NCI-H526 (cell line): ENCODE data around the gene INSM1.
"Not testable (repeated sequence)": the region's sequence is repeated elsewhere in the genome, so short reads cannot be mapped to it uniquely, and the experiment has no call there.

Experiments used
- DNase-seq, 2 experiments: peaks; one replicate each; lab custom pipeline; 2025; lab: John Stamatoyannopoulos, UW

INSM1 gene, protein sequence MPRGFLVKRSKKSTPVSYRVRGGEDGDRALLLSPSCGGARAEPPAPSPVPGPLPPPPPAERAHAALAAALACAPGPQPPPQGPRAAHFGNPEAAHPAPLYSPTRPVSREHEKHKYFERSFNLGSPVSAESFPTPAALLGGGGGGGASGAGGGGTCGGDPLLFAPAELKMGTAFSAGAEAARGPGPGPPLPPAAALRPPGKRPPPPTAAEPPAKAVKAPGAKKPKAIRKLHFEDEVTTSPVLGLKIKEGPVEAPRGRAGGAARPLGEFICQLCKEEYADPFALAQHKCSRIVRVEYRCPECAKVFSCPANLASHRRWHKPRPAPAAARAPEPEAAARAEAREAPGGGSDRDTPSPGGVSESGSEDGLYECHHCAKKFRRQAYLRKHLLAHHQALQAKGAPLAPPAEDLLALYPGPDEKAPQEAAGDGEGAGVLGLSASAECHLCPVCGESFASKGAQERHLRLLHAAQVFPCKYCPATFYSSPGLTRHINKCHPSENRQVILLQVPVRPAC

GRCh38 chr20:20367575-20368417, at the start of gene INSM1:
Gene INSM1 (plus strand): TSS chr20:20368104. CDS start chr20:20368268, 164 bp downstream.
- peak; percentile 82 to 96 for DNase-seq

- no peak for DNase-seq
Measured at GRCh38 chr20:20318365-20319161, 49.3 kb upstream of the INSM1 start.

DNA sequence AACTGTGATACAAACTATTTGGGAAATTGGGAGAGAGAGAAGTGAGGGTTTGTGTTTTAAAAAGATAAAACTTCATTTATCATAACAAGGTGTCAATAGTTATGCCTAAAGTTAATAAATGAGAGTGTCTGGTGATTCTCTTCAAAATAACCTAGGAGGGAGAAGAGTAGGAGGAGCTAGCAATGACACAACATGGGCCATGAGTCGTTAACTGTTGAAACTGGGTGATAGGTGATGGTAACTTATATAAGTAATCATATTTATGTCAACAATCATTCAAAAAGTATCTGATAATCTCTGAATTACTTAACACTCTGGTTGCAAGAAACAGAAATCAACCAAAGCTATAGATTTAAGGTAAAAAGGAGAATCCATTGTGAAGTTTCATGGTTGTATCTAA, 46.8 kb upstream of the INSM1 start:
- DNase-seq = no peak

GRCh38 chr20:20321917-20322316, 46.0 kb upstream of the INSM1 start:
- no peak for DNase-seq

- no peak for DNase-seq
Measured at GRCh38 chr20:20322912-20323311, 45.0 kb upstream of the INSM1 start.

DNA sequence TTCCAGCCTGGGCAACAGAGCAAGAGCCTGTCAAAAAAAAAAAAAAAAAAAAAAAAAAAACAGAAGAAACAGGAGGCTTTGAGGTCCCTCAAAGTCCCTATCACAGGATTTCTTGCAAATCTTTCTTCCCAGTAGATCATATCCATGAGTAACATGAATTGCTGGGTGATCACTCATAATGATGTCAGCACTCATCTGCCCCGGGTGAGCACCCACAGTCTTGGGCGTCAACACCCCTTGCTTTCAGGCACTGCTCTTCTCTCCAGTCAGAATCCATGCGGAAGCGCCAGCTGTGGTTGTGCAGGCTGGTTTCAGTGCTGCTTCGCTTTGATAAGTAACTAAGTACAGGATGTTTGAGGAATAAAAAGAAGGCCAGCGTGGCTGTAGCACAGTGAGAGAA, 40.2 kb upstream of the INSM1 start:
- DNase-seq = no peak

DNA sequence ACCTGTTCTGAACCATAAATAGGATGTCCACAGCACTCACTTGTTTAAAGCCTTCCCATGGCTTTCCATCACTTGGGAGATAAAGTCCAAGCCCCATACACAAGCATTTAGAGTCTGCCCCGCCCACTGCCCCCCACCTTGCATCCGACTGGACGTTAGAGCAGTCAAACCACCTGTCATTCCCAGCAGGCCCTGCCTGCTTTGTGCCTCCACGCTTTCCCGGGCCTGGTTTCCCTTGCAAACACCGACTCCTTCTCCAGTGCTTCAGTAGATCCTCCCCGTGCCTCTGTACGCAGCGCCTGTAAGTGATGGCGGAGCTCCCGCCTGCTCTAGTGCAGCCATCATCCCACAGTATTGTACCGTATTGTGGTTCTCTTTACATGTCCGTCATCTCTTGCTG, 38.3 kb upstream of the INSM1 start:
- no peak for DNase-seq

DNA sequence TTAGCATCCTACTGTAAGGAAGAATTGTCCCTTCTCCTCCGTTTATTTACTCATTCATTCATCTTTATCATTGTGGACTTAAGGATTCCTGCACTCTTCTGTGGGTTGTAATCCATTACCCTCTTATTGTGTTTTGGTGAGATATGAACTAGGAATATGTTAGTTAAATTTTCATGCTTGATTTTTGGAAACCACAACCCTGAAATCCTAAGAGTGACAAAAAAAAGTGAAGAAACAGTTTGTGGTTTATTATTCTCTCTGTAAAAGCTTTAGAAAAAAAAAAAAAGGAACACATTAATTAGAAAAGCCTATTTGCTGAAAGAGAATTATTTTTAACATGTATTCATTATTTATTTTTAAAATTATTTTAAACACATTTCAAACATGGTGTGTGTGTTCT, 36.7 kb upstream of the INSM1 start:
- DNase-seq = no peak

DNA sequence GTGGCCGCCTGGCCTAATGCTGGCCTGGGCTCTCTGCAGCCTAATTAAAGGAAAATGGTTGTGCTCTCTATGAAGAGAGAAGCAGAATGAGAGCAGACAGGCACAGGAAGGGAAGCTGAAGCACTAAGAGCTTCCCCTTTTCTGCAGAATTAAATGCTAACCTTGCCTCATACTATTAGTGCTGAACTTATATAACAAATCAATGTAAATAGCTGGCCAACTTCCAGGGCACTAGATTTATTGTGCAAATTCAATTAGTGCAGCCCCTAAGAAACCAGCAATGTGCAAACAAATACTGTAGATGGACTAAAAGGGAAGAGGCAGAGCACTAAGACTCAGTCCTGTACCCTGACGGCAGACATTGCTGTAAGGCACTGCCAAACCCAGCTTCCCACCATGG, 36.1 kb upstream of the INSM1 start:
- no peak for DNase-seq

DNA sequence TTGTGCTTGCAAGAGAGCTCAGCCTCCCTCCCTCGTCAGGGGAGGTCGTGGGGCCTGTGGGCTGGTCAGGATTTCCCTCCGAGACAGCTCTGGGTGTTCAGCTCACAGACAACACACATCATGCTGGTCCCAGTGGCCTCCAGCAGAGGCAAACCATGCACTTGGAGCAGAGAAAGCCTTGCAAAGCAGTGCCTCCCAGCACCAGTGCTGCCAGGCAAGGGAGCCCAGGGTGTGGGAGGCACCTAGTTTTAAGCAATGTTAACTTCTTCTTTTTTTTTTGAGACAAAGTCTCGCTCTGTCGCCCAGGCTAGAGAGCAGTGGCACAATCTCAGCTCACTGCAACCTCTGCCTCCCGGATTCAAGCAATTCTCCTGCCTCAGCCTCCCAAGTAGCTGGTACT, 34.0 kb upstream of the INSM1 start:
- no peak for DNase-seq

- DNase-seq = peak in 1 of 2 experiments; percentile 37
Measured at GRCh38 chr20:20334489-20334888, 33.4 kb upstream of the INSM1 start.

GRCh38 chr20:20338133-20338730, 29.7 kb upstream of the INSM1 start:
- DNase-seq = no peak

GRCh38 chr20:20340443-20340842, 27.5 kb upstream of the INSM1 start:
- DNase-seq = no peak

DNA sequence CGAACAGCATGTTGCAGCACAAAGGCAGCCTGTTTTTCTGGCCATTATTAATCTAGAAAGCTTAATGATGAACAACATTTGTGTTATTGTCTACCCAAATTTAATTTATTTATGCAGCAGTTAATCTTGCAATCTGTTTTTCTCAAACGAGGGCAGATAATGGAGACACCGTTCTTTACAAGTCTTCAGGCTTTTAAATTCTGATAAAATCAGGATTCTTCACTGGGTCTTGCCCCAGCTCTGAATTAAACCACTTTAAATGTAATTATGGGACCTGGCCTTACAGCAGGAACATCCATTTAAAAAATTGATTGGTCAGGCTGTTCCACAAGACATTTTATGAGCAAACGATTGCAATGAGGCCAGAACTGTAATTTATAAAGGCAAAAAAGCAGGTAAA, 26.5 kb upstream of the INSM1 start:
- DNase-seq = no peak

GRCh38 chr20:20342066-20342465, 25.8 kb upstream of the INSM1 start:
- no peak for DNase-seq

DNA sequence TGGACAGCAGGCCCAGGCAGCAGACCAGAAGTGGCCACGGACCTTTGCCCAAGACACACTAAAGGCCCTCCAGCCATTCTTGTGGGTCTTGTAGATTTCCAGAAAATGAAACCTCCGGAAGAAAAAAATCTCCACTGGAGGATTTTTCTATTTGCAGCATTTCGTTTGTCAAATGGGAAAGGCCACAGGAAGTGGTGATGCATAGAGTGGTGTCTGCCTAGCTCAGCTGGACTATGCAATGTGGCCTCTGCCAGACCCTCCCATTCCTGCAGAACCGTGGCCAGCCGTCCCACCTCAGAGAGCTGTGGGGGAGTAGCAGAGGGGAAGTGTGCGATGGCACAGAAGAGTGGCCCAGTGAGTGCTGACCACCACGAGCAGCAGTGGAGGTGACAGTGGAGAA, 24.0 kb upstream of the INSM1 start:
- no peak for DNase-seq

DNA sequence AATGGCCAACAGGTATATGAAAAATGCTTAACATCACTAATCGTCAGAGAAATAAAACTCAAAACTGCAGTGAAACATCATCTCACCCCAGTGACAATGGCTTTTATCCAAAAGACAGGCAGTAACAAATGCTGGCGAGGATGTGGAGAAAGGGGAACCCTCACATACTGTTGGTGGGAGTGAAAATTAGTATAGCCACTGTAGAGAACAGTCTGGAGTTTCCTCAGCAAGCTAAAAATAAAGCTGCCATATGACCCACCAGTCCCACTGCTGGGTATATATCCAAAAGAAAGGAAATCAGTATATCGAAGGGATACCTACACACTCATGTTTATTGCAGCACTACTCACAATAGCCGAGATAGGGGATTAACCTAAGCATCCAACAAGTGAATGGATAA, 23.4 kb upstream of the INSM1 start:
- no peak for DNase-seq

DNA sequence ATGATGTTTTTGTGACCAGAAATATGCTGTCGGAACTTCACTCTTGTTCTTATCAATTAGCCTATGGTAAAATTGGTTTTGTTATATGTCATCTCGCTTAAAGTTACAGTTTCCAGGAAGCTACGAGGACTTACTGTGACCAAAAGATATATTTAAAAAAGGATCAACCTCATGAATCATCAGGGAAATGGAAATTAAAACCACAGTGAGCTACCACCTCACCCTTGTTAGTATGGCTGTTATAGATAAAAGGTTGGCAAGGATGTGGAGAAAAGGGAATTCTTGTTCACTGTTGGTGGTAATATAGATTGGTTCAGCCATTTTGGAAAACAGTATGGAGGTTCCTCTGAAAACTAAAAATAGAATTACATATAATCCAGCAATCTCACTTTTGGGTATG, 14.3 kb upstream of the INSM1 start:
- DNase-seq = no peak

- DNase-seq = not testable (repeated sequence)
Measured at GRCh38 chr20:20355503-20355902, 12.4 kb upstream of the INSM1 start.

GRCh38 chr20:20358801-20359200, 9.1 kb upstream of the INSM1 start:
- DNase-seq = no peak

- no peak for DNase-seq
Measured at GRCh38 chr20:20359628-20360027, 8.3 kb upstream of the INSM1 start.

- peak; percentile 65 to 88 for DNase-seq
Measured at GRCh38 chr20:20360464-20360863, 7.4 kb upstream of the INSM1 start.
